HG03196 (cell line): ENCODE measurements around the gene TSKS.
"Not testable (repeated sequence)": the region's sequence is repeated elsewhere in the genome, so short reads cannot be mapped to it uniquely, and the experiment has no call there.

Experiments
- ATAC-seq: cut with Tn5 transposase; IDR thresholded peaks from one replicate; pipeline ENCODE4 v1.9.1; 2021; ENCODE audit not compliant: unreplicated experiment

TSKS gene

DNA sequence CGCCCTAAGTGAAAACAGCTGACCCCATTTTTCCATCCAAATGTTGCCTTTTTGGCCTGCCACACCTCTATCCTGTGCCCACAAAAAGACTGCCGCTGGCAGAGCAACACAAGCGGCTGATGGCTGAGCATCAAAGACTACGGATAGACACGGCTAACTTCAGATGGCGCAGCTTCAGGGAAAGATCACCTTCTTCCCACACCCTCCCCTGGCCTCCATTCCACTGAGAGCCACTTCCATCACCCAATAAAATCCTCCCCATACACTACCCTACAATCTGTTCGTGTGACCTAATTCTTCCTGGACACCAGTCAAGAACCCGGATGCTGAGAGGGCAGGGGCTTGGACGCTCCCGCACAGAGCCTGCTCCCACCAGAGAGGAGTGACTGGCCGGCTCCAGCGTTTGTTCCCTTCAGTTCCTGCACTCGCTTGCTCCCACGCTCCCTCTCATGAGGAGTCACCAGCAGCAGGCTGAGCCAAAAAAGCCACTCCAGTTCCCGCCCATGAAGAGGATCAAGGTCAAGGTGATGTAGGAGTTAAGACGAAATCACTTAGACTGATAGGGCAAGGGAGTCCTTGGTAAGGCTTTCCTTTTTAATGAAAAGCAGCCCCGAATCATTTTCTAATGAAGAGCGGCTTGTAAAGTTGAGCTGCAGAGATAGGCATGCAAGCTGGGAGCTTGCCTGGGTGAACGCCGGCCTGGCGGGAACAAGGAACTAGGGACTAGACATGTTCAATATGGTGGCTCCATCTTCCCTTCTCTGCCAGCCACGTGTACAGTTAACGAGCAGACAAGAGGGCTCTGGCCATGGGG lies 35.7 kb downstream of the TSKS start:
- ATAC-seq: no peak

DNA sequence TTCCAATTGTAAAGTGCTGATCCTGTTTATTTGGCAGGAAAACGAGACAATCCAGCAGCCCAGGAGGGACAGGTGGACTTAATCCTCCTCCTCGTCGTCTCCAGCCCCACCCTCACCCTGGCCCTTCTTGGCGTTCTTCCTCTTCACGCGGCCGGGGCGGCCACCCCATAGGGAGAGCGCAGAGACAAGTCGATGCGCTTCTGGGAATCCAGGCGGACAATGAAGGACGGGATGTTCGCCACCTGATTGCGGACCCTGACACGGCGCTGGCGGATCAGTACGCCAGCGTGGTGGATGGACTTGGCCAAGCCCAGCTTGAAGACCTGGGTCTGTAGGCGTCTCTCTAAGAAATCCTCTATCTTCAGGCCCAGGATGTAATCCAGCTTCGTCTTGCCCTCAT lies 43.7 kb downstream of the TSKS start:
- not testable (repeated sequence) for ATAC-seq

- ATAC-seq: no peak
Observed at GRCh38 chr19:49718991-49719390, 44.1 kb downstream of the TSKS start.

DNA sequence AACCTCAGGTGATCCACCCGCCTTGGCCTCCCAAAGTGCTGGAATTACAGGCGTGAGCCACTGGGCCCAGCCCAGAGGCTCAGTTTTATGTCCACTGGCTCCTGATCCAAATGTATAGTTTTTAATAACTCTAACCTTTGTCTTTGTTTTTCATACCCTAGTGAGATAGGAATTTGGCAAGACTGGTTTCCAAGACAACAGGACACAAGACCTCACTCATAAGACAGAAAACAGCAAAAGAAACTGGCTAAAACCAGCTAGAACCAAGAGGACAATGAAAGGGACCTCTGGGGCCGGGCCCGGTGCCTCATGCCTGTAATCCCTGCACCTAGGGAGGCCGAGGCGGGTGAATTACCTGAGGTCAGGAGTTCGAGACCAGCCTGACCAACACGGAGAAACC lies 44.6 kb downstream of the TSKS start:
- ATAC-seq: no peak

DNA sequence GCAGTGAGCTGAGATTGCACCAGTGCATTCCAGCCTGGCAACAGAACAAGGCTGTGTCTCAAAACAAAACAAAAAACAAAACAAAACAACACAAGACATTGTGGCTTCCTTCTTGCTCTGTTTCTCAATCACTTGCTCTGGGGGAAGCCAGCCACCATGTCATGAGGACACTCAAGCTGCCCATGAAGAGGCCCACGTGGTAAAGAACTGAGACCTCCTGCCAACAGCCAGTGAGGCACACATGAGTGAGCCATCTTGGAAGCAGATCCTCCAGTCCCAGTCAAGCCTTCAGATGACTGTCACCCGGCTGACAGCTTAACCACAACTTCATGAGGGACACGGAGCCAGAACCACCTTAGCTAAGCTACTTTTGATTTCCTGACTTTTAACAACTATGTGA lies 47.0 kb downstream of the TSKS start:
- ATAC-seq: no peak

- no peak for ATAC-seq
Observed at GRCh38 chr19:49713236-49713845, 49.8 kb downstream of the TSKS start.

DNA sequence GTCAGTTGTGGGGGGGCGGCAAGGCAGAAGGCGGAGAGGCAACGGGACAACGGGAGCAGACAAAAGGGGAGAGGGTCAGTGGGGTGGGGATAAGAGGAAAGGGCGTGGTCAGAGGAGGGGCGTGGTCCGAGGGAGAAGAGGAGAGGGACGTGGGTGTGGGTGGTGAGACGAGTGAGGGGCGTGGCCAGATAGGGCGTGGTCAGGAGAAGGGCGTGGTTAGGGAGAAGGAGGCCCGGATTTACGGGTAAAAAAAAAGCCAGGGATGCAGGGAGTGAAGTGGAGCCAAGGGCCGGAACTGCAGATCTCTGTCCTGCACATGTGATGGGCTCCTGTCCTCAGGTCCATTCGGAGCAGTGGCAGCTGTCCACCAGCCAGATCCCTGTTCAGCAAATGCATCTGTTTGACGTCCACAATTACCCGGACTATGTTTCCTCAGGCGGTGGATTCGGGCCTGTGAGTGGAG lies 50.7 kb downstream of the TSKS start:
- no peak for ATAC-seq

DNA sequence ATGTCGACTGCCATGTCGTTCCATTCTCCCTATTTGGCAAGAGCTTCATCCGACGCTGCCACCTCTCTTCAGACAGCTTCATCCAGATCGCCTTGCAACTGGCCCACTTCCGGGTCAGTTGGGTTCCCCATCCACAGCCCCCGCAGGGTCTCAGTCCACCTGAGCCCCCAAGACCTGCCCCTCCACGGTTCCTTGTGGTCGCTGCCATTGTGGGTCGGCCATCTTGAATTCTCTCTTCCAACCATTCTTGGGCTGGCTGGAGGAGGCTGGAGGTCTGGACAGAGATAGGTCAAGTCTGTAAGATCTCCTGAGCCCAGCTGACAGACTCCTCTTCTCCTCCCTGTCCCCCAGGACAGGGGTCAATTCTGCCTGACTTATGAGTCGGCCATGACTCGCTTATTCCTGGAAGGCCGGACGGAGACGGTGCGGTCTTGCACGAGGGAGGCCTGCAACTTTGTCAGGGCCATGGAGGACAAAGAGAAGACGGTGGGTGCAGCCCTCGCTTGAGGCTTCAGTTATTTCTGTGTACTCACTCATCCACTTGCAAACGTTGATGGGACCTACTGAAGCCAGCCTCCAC lies 52.6 kb downstream of the TSKS start:
- ATAC-seq: no peak

DNA sequence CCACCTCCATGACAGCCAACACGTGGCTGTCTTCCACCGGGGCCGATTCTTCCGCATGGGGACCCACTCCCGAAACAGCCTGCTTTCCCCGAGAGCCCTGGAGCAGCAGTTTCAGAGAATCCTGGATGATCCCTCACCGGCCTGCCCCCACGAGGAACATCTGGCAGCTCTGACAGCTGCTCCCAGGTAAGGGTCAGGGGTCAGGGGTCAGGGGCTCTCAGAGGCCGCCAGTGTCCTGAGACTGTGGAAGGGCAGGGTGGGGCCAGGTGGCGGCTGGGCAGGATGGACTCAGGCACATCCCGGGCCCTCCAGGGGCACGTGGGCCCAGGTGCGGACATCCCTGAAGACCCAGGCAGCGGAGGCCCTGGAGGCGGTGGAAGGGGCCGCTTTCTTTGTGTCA lies 57.2 kb downstream of the TSKS start:
- no peak for ATAC-seq

GRCh38 chr19:49704888-49705642 lies 58.0 kb downstream of the TSKS start:
- no peak for ATAC-seq

DNA sequence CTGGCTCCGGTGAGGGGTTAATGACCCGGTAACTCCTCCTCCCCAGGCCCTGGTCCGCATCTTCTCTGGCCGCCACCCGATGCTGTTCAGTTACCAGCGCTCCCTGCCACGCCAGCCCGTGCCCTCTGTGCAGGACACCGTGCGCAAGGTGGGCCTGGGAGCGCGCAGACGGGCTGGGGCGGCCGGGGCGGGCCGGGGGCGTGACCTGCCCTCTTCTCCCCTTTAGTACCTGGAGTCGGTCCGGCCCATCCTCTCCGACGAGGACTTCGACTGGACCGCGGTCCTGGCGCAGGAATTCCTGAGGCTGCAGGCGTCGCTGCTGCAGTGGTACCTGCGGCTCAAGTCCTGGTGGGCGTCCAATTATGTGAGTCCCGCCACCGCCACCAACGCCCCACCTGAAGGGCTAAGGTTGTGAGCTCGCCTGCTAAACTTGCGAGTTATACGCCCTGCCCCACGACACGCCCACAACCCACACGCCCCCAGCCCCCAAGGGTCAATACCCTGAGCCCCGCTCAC lies 61.8 kb downstream of the TSKS start:
- ATAC-seq: no peak

GRCh38 chr19:49700563-49700962 lies 62.5 kb downstream of the TSKS start:
- ATAC-seq: no peak

GRCh38 chr19:49699364-49699763 lies 63.7 kb downstream of the TSKS start:
- no peak for ATAC-seq

GRCh38 chr19:49696865-49697264 lies 66.2 kb downstream of the TSKS start:
- no peak for ATAC-seq

DNA sequence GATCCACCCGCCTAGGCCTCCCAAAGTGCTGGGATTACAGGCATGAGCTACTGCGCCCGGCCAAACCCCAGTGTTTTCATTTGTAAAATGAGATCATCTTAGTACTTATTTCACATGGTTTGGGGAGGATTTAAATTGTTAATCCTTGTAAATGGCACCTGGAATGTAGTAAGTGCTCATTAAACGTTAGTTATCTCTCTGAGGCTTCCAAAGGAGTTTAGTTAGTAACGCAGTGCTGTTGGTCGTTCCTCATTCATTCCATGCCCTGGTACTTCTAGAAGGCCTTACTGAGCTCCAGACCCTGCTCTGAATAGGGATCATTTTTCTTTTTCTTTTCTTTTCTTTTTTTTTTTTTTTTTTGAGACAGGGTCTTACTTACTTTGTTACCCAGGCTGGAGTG lies 67.0 kb downstream of the TSKS start:
- no peak for ATAC-seq

- no peak for ATAC-seq
Observed at GRCh38 chr19:49692147-49692506, 71.0 kb downstream of the TSKS start.

- ATAC-seq: no peak
Observed at GRCh38 chr19:49691243-49692146, 71.6 kb downstream of the TSKS start.

- ATAC-seq: no peak
Observed at GRCh38 chr19:49690656-49691242, 72.4 kb downstream of the TSKS start, which contains the start of gene CPT1C. TSS of gene CPT1C (plus strand) at chr19:49691116. CDS start at chr19:49692253, 1,137 bp downstream.

- no peak for ATAC-seq
Observed at GRCh38 chr19:49690079-49690655, 72.9 kb downstream of the TSKS start.
